HepG2 (cell line): ENCODE results near the gene PPP1CC. TPM values are rescaled to one million over a fixed set of nuclear protein-coding genes. Genes with fewer than 3 reads are reported as not detected.

ENCODE experiments used
- CBX1 ChIP-seq: IDR thresholded peaks from one replicate; pipeline ENCODE4 v1.6.1; 2016; ENCODE audit warnings: antibody characterized with exemption, low read depth
- FOXP4 ChIP-seq: sonication (generic); formaldehyde crosslinking; IDR thresholded peaks from 2 replicates; pipeline ENCODE4 v1.4.0; 2020; ENCODE audit warnings: missing genetic modification reagents
- ZBTB3 ChIP-seq: sonication (generic); formaldehyde crosslinking; IDR thresholded peaks from 2 replicates; pipeline ENCODE4 v1.4.0; 2020; ENCODE audit warnings: low read depth, mild to moderate bottlenecking, moderate library complexity, missing genetic modification reagents, borderline replicate concordance
- ZNF232 ChIP-seq: sonication (generic); formaldehyde crosslinking; IDR thresholded peaks from 2 replicates; pipeline ENCODE4 v1.4.0; 2020; ENCODE audit warnings: missing genetic modification reagents, borderline replicate concordance
- ZNF672 ChIP-seq: sonication (generic); formaldehyde crosslinking; IDR thresholded peaks from 2 replicates; pipeline ENCODE4 v1.8.1; 2022; ENCODE audit warnings: missing genetic modification reagents
- ZNF7 ChIP-seq: IDR thresholded peaks from 2 replicates; pipeline ENCODE4 v1.6.1; 2016; ENCODE audit warnings: missing biosample characterization, missing genetic modification reagents
- polyA plus RNA-seq, 8 experiments: library from polyadenylated mRNA; depleted of rRNA in 3 of 8; stranded (reverse) in 7 of 8; unstranded in 1 of 8; fragments of >200 nt; fragmentation: Illumina TruSeq in 4 of 8; extraction: Trizol in 4 of 8; gene quantifications; 2 replicates each; pipeline versions ENCODE4 v1.2.1 to v1.2.3, GENCODE V29; 2011 to 2016; ENCODE audit warnings: low read depth in 4 of 8, missing spikeins in 1 of 8, mixed read lengths in 1 of 8; ENCODE audit not compliant: insufficient read depth in 1 of 8
- total RNA-seq, 5 experiments: library from RNA; depleted of rRNA; stranded (reverse); fragments of >200 nt; fragmentation: Illumina TruSeq; extraction: Trizol; gene quantifications; 2 replicates each; pipeline ENCODE4 v1.2.3, GENCODE V29; 2016; ENCODE audit warnings: low read depth in 1 of 5
- TF ChIP-seq, protein P1 (sequence below): sonication (generic); formaldehyde crosslinking; IDR thresholded peaks from 2 replicates; pipeline ENCODE4 v1.4.0; 2020; ENCODE audit warnings: missing genetic modification reagents
- TF ChIP-seq, protein P2 (sequence below): sonication (generic); formaldehyde crosslinking; IDR thresholded peaks from 2 replicates; pipeline ENCODE4 v1.5.0; 2020; ENCODE audit warnings: mild to moderate bottlenecking, missing genetic modification reagents, borderline replicate concordance

PPP1CC gene
- total and polyA plus RNA-seq, 2 of the 13 experiments (the other 11 are each of a cell fraction or from before 2014, with no cell fraction given), result 178 to 187 TPM

GRCh38 chr12:110775997-110776396, 33.3 kb upstream of the PPP1CC start (continued):
- no peak for TF ChIP-seq FOXP4 (CRISPR knock-in tag)
- TF ChIP-seq CBX1, result no peak
- TF ChIP-seq, protein P1, sequence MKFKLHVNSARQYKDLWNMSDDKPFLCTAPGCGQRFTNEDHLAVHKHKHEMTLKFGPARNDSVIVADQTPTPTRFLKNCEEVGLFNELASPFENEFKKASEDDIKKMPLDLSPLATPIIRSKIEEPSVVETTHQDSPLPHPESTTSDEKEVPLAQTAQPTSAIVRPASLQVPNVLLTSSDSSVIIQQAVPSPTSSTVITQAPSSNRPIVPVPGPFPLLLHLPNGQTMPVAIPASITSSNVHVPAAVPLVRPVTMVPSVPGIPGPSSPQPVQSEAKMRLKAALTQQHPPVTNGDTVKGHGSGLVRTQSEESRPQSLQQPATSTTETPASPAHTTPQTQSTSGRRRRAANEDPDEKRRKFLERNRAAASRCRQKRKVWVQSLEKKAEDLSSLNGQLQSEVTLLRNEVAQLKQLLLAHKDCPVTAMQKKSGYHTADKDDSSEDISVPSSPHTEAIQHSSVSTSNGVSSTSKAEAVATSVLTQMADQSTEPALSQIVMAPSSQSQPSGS (CRISPR knock-in tag), result no peak
- no peak for TF ChIP-seq ZNF7 (CRISPR knock-in tag)
- TF ChIP-seq, protein P2, sequence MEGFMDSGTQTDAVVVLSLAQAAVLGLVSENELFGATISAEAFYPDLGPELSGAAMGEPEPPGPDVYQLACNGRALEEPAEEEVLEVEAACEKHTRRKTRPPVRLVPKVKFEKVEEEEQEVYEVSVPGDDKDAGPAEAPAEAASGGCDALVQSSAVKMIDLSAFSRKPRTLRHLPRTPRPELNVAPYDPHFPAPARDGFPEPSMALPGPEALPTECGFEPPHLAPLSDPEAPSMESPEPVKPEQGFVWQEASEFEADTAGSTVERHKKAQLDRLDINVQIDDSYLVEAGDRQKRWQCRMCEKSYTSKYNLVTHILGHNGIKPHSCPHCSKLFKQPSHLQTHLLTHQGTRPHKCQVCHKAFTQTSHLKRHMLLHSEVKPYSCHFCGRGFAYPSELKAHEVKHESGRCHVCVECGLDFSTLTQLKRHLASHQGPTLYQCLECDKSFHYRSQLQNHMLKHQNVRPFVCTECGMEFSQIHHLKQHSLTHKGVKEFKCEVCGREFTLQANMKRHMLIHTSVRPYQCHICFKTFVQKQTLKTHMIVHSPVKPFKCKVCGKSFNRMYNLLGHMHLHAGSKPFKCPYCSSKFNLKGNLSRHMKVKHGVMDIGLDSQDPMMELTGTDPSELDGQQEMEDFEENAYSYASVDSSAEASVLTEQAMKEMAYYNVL (CRISPR knock-in tag), result no peak
- TF ChIP-seq ZNF232 (CRISPR knock-in tag), result no peak
- no peak for TF ChIP-seq ZBTB3 (CRISPR knock-in tag)
- no peak for TF ChIP-seq ZNF672 (CRISPR knock-in tag)
